NCI-H1092 treated with DMSO at 0.1 percent for 48 hours (cell line): ENCODE measurements around the gene SCGB3A2.

ENCODE experiments used
- DNase-seq: peaks from one replicate; lab custom pipeline; 2025; lab: John Stamatoyannopoulos, UW

Gene SCGB3A2

DNA sequence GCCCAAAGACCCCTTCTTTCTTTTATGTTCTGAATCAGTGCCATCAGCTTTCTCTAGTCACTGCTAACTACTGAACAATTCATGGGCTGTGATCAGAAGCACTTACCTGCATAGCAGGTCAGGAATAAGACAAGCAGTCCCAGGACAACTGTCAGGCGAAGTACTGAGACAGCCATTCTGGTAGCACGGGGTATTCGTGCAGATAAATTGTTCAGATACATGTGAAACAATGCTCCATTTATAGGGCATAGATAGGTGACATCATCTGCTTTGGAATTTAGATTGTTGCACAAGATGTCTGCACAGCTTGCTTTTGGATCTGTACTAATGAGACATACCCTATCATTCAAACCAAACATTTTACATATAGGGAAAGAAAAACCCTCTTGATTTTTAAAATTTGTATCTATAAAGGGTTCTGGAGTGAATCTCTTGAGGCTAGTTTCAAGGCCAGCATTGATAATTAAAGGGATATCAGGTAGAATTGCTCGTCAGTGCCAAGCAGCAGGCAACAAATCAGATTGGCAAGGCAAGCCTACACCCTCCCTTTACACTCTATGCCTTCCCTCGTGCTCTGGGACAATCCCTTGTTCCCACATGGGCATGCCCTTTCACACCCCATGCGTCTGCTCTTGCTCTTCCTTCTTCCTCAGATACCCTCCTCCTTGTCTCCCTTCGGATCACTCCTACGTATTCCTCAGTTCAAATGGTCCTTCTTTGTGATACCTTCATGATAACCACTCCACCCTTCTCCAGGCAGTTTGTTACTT, 28.0 kb downstream of the SCGB3A2 start, which contains the start of gene C5orf46:
TSS of gene C5orf46 (minus strand) at position 213 of the 770 bp plus-strand sequence. CDS start at position 176, 37 bp downstream.
- DNase-seq = no peak

GRCh38 chr5:147911427-147911826, 32.9 kb downstream of the SCGB3A2 start:
- DNase-seq = no peak

DNA sequence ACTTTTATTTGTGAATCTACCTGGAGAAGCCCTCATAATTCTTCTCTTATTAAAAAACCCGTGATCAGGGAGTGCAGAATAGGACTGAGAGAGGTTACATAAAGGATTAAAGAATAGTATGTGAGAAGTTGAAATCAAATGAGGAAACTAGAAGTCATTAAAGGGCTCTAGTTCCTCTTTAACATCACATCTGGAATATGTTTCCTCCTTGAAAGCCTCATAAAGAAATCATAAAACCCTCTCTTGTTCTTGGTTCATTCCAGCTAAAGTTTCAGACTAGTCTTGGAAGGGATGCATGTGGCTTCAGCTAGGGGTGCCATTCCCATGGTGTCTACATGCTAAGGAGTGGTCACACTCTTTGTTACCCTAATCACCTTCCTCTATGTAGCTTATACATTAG, 33.5 kb downstream of the SCGB3A2 start:
- no peak for DNase-seq

DNA sequence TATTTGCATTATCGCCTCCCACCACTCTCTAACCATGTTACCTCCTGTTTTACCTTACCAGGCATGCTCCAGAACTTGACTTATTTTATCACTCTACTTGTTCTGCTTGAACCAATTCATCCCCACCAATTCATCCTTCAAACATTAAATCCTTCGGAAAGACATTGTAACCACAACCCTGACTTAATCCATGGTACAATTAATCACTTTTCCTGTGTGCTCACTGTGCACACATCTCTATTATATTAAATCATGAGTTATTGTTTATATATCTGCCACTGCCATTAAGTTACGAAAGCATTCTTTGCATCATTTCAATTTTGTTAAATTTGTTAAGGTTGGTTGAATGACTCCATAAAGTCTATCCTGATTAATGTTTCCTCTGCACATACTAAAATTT, 35.3 kb downstream of the SCGB3A2 start:
- no peak for DNase-seq

GRCh38 chr5:147918101-147918685, 39.7 kb downstream of the SCGB3A2 start:
- DNase-seq = no peak

DNA sequence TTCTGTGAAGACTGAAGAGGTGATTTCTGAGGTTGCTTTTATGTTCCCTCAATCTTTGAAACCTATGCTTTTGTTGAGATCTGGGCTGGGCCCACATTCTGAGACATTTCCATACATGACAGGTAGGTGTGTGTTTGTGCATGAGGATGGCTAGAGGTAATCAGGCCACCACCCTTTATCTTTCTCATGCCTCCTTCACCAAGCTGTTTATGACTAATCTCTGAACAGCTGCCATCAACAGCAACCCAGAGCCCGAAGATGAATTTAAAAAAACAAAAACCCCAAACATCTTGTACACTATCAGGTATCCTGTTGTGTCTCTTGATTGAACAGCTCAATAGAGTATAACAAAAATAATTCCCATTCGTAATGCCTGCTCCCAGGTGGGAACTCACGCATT, 40.4 kb downstream of the SCGB3A2 start:
- no peak for DNase-seq

DNA sequence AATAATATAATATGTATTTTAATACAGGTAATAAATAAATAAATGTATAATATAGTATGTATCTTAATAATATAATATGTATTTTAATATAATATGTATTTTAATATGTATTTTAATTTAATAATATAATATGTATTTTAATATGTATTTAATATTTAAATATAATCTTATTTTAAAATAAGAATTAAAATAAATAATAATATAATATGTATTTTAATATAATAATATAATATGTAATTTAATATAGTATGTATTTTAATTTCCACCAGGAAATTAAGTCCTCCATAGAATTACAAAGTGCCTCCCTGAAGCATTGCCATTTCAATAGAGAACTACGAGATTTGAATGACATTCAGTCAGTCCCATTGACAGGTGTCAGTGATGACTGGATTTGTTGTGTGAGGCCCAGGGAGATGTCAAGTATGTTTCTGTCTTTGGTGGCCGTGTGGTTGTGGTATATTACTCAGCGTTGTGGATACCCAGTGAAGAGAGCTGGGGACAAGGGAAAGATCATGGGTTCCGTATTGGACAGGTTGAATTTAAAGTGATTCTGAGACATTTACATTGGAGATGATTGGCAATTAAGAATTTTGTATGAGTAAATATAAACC, 42.0 kb downstream of the SCGB3A2 start:
- no peak for DNase-seq

DNA sequence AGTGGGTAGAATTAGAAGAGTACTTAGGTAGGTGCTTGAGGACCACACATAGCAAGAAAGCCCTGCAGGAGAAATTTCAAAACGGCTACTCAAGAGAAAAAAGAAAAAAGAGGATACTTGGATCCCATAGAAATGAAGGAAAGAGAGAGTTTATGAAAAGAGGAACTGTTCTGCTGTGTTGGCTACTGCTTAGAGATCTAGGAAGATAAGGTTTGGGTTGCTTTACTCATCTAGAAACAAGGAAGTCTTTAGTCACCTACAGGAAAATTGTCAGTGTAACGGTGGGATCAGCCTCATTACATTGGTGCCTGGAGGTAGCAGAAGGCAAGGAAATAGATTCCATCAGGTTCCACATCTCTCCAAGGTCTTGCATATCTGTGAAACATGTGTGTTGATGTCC, 42.6 kb downstream of the SCGB3A2 start:
- no peak for DNase-seq

GRCh38 chr5:147925020-147925419, 46.5 kb downstream of the SCGB3A2 start:
- DNase-seq = no peak

DNA sequence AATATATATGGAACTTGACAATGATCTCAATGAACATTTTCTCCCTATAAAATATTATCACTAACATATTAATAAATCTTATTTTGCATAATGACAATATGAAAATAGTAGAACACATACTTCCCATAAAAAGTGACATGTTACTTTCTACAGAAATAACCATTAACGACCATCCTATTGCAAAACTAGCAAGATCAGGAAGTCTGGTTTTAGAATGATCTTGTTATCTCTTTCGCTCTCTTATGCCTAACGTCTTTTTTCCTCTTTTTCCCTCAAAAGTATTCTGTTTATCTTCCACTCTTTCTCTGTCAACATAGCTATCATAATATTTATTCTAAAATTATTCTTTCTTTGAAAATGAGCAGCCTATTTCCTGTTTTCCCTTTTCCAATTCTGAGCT, 49.4 kb downstream of the SCGB3A2 start:
- DNase-seq = no peak

- DNase-seq = no peak
Measured at GRCh38 chr5:147930769-147931168, 52.3 kb downstream of the SCGB3A2 start.
